DMS 273 (cell line): ENCODE measurements around the gene RHOB.
A peak's percentile ranks its signal among the peaks of the same experiment; 100 is the strongest.
"Not testable (repeated sequence)": the region's sequence is repeated elsewhere in the genome, so short reads cannot be mapped to it uniquely, and the experiment has no call there.

Experiments
- DNase-seq: peaks from one replicate; lab custom pipeline; 2025; ENCODE audit not compliant: unreplicated experiment; lab: John Stamatoyannopoulos, UW

Gene RHOB

DNA sequence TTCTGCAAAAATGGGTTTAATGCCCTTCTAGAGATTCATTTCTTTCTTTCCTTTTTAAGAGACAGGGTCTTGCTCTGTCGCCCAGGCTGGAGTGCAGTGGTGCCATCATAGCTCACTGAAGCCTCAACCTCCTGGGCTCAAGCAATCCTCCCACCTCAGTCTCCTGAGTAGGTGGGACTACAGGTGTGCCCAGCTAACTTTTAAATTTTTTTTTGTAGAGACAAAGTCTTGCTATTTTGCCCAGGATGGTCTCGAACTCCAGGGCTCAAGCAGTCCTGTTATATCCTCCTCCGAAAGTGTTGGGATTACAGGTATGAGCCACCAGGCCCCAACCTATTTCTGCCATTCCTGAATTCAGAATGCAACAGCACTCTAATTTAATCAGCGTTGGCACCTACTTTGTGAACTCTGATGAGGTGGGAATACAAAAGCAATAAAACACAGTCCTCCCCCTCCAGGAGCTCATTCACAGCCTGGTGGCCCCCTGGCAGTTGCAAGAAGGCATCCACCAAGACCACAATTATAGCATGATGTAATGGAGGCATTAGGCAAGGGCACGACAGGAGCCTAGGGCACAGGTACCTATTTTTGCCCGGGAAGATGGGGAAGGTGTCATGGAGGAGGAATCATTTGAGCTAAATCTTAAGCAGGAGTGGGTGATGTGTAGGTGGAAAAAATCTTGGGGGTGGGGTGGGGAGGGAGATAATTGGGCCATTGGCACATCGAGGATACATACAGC lies 5.1 kb downstream of the RHOB start:
- DNase-seq, result no peak

GRCh38 chr2:20452551-20452950 lies 5.7 kb downstream of the RHOB start:
- peak; percentile 23 for DNase-seq

- no peak for DNase-seq
These were observed 6.2 kb downstream of the RHOB start for GRCh38 chr2:20453087-20453486.

GRCh38 chr2:20454036-20454981 lies 7.4 kb downstream of the RHOB start:
- no peak for DNase-seq

- no peak for DNase-seq
These were observed 8.3 kb downstream of the RHOB start for GRCh38 chr2:20455076-20455587.

DNA sequence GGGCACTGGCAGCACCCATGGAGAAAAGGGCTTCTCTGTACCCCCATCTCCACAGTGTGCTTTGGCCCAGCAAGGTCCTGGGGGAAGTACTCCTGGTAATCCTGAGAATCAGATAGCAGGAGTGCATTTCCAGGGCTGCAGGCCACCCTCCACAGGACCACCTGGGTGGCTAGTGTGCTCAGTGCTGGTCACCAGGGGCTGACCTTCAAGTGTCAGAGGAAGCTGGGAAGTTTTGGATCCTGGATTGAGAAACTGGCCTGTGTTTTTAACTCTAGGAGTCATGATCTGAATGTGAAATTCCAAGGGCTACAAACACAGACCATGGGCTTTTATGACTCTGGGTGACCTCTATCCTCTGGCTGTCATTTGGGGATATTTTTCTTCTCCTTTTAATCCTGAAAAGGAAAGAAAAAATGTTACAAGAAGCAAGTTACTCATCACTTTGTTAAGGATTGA lies 9.3 kb downstream of the RHOB start:
- no peak for DNase-seq

GRCh38 chr2:20456636-20457426 lies 10.0 kb downstream of the RHOB start:
- DNase-seq, result no peak

GRCh38 chr2:20457661-20458630 lies 11.1 kb downstream of the RHOB start:
- DNase-seq, result no peak

GRCh38 chr2:20458737-20459484 lies 12.0 kb downstream of the RHOB start:
- not testable (repeated sequence) for DNase-seq

DNA sequence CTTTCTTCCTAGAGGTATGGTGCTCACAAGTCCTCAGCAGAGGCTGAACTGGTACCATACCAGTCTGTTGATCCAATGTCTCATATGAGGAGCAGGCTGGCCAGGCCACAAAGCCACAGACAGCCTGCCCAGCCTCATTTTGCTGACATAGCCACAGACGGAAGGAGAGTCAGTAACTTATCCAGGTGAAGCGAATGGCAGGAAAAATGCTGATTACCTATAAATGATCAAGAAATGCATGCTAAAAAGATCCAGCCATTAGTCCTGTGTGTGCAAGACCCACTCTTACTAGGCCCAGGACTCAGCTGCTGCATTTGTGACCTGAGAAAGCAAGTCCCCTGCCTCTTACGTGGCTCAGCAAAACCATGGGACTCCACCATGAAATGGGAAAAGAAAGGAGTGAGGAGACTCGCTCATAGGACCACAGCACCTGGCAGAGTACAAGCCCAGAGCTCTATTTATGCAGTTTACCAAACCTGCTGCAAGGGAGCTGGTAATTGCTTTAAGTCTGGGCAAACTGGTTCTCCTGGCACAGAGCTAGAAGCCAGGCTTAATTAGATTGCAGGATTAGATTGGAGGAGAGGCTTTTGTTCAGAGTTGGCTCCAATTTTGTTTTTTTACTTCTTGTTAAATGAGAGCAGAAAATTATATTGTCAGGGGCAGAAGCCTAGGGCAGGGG lies 19.0 kb downstream of the RHOB start:
- DNase-seq, result peak; percentile 34

GRCh38 chr2:20467789-20468548 lies 21.1 kb downstream of the RHOB start:
- no peak for DNase-seq

GRCh38 chr2:20468549-20469500 lies 22.0 kb downstream of the RHOB start:
- no peak for DNase-seq

- DNase-seq, result no peak
These were observed 22.7 kb downstream of the RHOB start for GRCh38 chr2:20469595-20469994.

GRCh38 chr2:20470211-20470610 lies 23.3 kb downstream of the RHOB start:
- DNase-seq, result no peak

DNA sequence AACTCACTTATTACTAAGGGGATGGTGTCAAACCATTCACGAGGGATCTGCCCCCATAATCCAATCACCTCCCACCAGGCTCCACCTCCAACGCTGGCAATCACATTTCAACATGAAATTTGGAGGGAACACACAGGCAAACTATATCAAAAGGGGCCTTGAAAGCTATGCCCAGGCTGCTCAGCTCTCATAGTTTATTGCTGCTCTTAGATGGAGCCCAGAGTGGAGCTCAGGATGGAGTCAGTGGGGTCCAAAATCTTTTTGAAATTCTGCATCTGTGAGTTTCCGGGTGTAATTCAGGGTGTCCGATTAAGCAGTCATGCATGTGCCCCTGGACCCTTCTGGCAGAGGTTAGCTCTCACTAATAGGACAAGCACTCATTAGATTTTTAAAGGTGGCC lies 24.3 kb downstream of the RHOB start:
- no peak for DNase-seq

DNA sequence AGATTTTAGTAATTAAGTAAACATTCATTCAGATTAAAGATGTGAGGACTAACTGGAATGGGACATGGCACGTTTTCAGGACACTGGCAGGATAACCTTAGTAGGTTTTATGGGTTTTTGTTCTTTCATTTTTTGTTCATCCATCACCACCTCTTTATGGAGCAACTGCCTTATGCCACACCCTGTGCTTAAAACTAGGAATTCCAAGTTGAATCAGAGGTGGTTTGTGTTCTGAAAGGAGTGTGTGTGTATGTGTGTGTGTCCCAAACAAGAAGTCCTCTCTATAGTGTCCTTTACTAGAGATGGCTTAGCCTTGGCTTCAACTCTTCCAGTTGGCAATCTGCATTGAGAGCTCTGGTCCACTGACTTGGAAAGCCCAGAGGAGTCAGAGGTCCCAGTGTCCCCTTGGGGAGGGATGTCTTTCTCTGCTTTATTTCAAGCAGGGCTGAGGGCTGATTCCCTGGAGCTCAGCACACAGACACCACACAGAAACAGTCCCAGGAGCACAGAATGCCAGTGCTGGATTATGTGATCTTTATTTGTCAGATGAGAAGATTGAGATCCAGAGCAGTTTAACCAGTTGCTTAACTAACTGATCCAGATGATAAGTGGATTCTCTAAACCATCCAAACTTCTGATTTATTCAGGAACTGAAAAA lies 25.2 kb downstream of the RHOB start:
- no peak for DNase-seq
